HFFc6 (cell line): ENCODE data around the gene FAM170B. TPM values are rescaled to one million over a fixed set of nuclear protein-coding genes. Genes with fewer than 3 reads are reported as not detected.

ENCODE experiments used
- DNase-seq: peaks from one replicate; pipeline ENCODE4 v3.0.0-alpha.2; 2018
- H3K27ac Mint-ChIP-seq: 2 replicates; pipeline ENCODE4 v1.8.0; 2020; ENCODE audit warnings: mild to moderate bottlenecking, mixed read lengths
- H3K27me3 Mint-ChIP-seq: 2 replicates; pipeline ENCODE4 v1.8.0; 2021; ENCODE audit warnings: mild to moderate bottlenecking, moderate library complexity, mixed read lengths; ENCODE audit not compliant: insufficient read depth
- H3K36me3 Mint-ChIP-seq: 2 replicates; pipeline ENCODE4 v1.8.0; 2021; ENCODE audit warnings: low read depth, mixed read lengths
- H3K4me1 Mint-ChIP-seq: 2 replicates; pipeline ENCODE4 v1.8.0; 2020; ENCODE audit warnings: low read depth, mixed read lengths
- H3K4me3 Mint-ChIP-seq: 2 replicates; pipeline ENCODE4 v1.8.0; 2020; ENCODE audit warnings: mild to moderate bottlenecking, moderate library complexity, mixed read lengths
- H3K9me3 Mint-ChIP-seq: 2 replicates; pipeline ENCODE4 v1.8.0; 2020; ENCODE audit warnings: mild to moderate bottlenecking, mixed read lengths
- CTCF ChIP-seq: fragments of 200-600 bp; sonication (generic); IDR thresholded peaks from 2 replicates; pipeline ENCODE4 v1.5.0; 2021; ENCODE audit warnings: antibody characterized with exemption, mild to moderate bottlenecking
- total RNA-seq, 6 experiments: library from RNA; stranded (reverse); fragmentation: NEBNext Ultra II Directional; extraction: Animal tissue kit (Norgen Biotek cat#: 25700); gene quantifications; 2 replicates in 1 of 6; 3 replicates in 5 of 6; pipeline ENCODE4 v1.2.3, GENCODE V29; 2021

FAM170B gene
- total RNA-seq, 6 experiments from 2014 or later = not detected

DNA sequence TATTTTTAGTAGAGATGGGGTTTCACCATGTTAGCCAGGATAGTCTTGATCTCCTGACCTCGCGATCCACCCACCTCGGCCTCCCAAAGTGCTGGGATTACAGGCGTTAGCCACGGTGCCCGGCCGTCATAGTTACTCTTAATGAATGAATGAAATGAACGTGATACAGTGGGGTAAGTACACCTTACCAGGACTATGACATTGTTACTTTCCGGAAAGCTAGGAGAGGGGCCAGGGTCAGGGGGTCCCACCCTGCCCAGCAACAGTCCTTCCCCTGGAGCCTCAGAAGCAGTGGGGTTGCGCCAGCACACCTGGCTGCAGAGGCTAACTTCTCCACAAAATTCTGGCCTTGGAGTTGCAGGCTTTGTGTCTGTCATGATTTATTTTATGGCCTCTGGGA lies 39.9 kb downstream of the FAM170B start:
- Mint-ChIP-seq H3K9me3 (no peaks in the 10 kb centered on the region), H3K27me3 (peaks cover 23% of the 10 kb centered on the region), H3K36me3 (no peaks in the 10 kb centered on the region), H3K4me3 (no peak overlapping the region), H3K4me1 (no peaks in the 10 kb centered on the region), H3K27ac (no peak overlapping the region)
- TF ChIP-seq CTCF = no peak
- DNase-seq = no peak

- Mint-ChIP-seq H3K36me3 (no peaks in the 10 kb centered on the region), H3K27me3 (peaks cover 17% of the 10 kb centered on the region), H3K9me3 (peaks cover 2% of the 10 kb centered on the region), H3K4me3 (no peak overlapping the region), H3K4me1 (no peaks in the 10 kb centered on the region), H3K27ac (no peak overlapping the region)
- DNase-seq = no peak
- no peak for TF ChIP-seq CTCF
Observed at GRCh38 chr10:49092477-49092876, 41.3 kb downstream of the FAM170B start.

DNA sequence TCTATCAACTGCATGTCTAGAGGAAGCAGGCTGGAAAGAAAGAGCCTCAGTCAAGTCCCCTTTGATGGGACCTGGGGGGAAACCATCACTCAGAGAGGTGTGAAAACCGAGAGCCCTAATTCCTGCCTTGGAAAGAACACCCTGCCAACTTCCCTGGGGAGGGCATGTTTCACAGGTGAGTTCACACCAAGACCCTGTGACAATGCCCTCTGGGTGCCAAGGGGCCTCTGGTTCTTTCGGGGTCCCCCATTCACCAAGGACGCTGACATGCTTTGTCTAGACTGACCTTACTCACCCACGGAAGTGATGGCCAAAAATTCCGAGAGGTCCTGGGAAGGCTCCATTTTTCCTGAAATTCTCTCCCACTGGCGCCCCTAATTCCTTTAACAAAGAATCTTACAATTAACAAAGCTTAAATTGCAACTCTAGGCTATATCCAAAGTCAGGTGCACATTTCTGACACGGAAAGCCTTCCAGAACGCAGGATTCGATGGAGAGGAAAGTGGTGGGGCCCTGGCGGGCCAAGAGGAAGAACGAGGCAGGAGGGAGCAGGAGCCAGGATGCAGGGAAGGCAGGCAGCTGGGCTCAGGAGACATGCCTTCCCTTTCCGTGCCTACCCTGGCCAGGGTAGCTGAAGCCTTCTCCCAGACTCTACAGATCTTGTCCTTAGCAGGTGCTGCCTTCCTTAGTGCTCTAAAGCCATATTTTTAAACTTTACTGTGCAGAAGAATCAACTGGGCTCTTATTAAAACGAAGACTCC lies 42.2 kb downstream of the FAM170B start:
- peaks cover 13% of the 10 kb centered on the region for H3K27me3 Mint-ChIP-seq
- no peak overlapping the region for H3K27ac Mint-ChIP-seq
- H3K9me3 Mint-ChIP-seq = peaks cover 10% of the 10 kb centered on the region
- no peak for TF ChIP-seq CTCF
- no peak for DNase-seq
- H3K4me1 Mint-ChIP-seq = no peaks in the 10 kb centered on the region
- no peaks in the 10 kb centered on the region for H3K36me3 Mint-ChIP-seq
- H3K4me3 Mint-ChIP-seq = no peak overlapping the region

DNA sequence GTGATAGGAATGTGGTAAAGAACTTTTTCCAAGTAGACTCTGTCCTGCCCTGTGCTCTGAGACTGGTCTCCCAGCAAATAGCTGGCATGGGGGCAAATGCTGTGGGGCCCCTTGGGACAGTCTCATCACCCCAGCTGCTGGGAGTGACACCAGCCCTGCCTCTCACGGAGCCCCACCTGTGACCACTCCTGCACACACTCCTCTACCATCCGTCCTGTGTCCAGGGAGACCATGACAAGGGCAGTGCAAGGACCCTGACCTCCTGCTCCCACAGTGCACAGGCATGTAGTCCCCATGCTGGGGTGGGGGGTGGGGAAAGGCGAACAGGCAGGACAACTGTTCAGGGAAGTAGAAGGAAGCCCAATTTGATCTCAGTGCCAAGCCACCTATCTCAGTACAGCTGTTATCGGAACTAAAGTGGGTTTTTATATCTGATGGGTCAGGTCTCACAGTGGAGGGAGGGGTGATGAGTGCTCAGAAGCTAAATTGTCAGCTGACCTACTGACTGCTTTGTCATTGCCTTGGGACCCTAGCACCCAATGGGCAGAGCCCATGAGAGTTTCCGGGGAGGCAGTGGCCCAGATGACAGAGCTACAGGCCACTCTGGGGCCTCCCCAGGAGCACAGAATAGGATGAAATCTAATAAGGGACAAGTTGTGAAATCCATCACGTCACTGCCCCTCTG lies 43.0 kb downstream of the FAM170B start:
- Mint-ChIP-seq H3K9me3 (peaks cover 15% of the 10 kb centered on the region), H3K4me1 (no peaks in the 10 kb centered on the region), H3K27ac (no peak overlapping the region), H3K27me3 (peaks cover 13% of the 10 kb centered on the region), H3K4me3 (no peak overlapping the region), H3K36me3 (peaks cover 4% of the 10 kb centered on the region; the same call in 1 of the 2 replicates)
- DNase-seq = no peak
- TF ChIP-seq CTCF = no peak

GRCh38 chr10:49090189-49090575 lies 43.6 kb downstream of the FAM170B start:
- Mint-ChIP-seq H3K27me3 (peaks cover 13% of the 10 kb centered on the region), H3K4me3 (no peak overlapping the region), H3K36me3 (peaks cover 4% of the 10 kb centered on the region; the same call in 1 of the 2 replicates), H3K27ac (no peak overlapping the region), H3K4me1 (no peaks in the 10 kb centered on the region), H3K9me3 (peaks cover 15% of the 10 kb centered on the region)
- TF ChIP-seq CTCF = no peak
- no peak for DNase-seq
